Aorta (tissue), 5 donors: ENCODE measurements around the gene SLC24A3. TPM values are rescaled to one million over a fixed set of nuclear protein-coding genes. Genes with fewer than 3 reads are reported as not detected.

Experiments used
- ATAC-seq: fragments of 200-7000 bp; cut with Tn5 transposase; one replicate; pipeline ENCODE4 v1.9.1; 2022; ENCODE audit warnings: moderate library complexity; ENCODE audit not compliant: low FRiP score
- DNase-seq, 2 donors: peaks; one replicate each; pipeline ENCODE4 v3.0.0-alpha.2; 2020
- H3K27ac ChIP-seq, 2 donors: one replicate each; pipeline ENCODE4 v1.5.1; 2013; ENCODE audit warnings: low read length in 2 of 2, mild to moderate bottlenecking in 2 of 2, moderate library complexity in 2 of 2, control low read depth in 1 of 2, inconsistent platforms in 1 of 2, low read depth in 1 of 2
- H3K27me3 ChIP-seq, 2 donors: one replicate each; pipeline ENCODE4 v1.6.1; 2013; ENCODE audit warnings: control low read depth in 1 of 2, low read length in 1 of 2, mild to moderate bottlenecking in 1 of 2, moderate library complexity in 1 of 2; ENCODE audit not compliant: insufficient read depth in 2 of 2, control insufficient read depth in 1 of 2
- H3K36me3 ChIP-seq, 2 donors: one replicate each; pipeline ENCODE4 v1.6.1; 2013; ENCODE audit warnings: control low read depth in 1 of 2, low read length in 1 of 2, mild to moderate bottlenecking in 1 of 2; ENCODE audit not compliant: insufficient read depth in 2 of 2, control insufficient read depth in 1 of 2
- H3K4me1 ChIP-seq, 2 donors: one replicate each; pipeline ENCODE4 v1.6.1; 2013; ENCODE audit warnings: low read length in 2 of 2, control low read depth in 1 of 2, mild to moderate bottlenecking in 1 of 2, moderate library complexity in 1 of 2; ENCODE audit not compliant: insufficient read depth in 2 of 2, control insufficient read depth in 1 of 2
- H3K4me3 ChIP-seq, 2 donors: one replicate each; pipeline ENCODE4 v1.5.1; 2013; ENCODE audit warnings: low read length in 2 of 2, control low read depth in 1 of 2, mild to moderate bottlenecking in 1 of 2
- H3K9me3 ChIP-seq: one replicate; pipeline ENCODE4 v1.6.1; 2013; ENCODE audit warnings: mild to moderate bottlenecking, low read length; ENCODE audit not compliant: control insufficient read depth
- WGBS, 2 donors: extraction: QIAGEN DNeasy Blood & Tissue Kit; methylation state at CpG; one replicate each; pipeline ENCODE4 v1.1.7; 2013; 5-methylcytosine and 5-hydroxymethylcytosine counted together
- intact Hi-C, 2 donors: fragments of 100-400 bp; cut with DNase I; formaldehyde crosslinking; loops; one replicate each; pipeline versions ENCODE4 v1.14.2 to v1.15.0; 2022
- polyA plus RNA-seq, 2 donors: library from polyadenylated mRNA; stranded (reverse); fragments of 200-250 nt; gene quantifications; one replicate each; pipeline ENCODE4 v1.2.3, GENCODE V29; 2013
- total RNA-seq, 2 donors: library from RNA; stranded (reverse); fragmentation: NEBNext Ultra II Directional; extraction: Animal tissue kit (Norgen Biotek cat#: 25700); gene quantifications; one replicate each; pipeline ENCODE4 v1.2.1, GENCODE V29; 2021
- donor health status: healthy with polysubstance abuse.
- donor health status: Bipolar disorder and iron deficiency.
- donor health status: DM: no; HTN: no; CAD: no.
- donor health status: DM: no; HTN: no; CAD: no.
- donor health status: DM: yes; HTN: yes; CAD: no.

Gene SLC24A3
- total and polyA plus RNA-seq, 4 donors: 8.8 to 24.9 (median 19.1) TPM

- Histone ChIP-seq H3K36me3 (no peaks in the 10 kb centered on the region), H3K27ac (no peak overlapping the region), H3K4me1 (no peaks in the 10 kb centered on the region), H3K4me3 (no peak overlapping the region), H3K9me3 (no peaks in the 10 kb centered on the region), H3K27me3 (no peaks in the 10 kb centered on the region)
- WGBS, 2 donors: 90 to 94% methylated on average over 18 of the region's 18 CpGs
- DNase-seq (no peak), ATAC-seq (peak; percentile 19)
- intact Hi-C loops: no loop called here
These were observed 508.5 kb downstream of the SLC24A3 start for GRCh38 chr20:19720991-19721390.

- WGBS, 2 donors: 87 to 91% methylated on average over 4 of the region's 4 CpGs
- no peaks in the 10 kb centered on the region for H3K27me3 ChIP-seq
- no peaks in the 10 kb centered on the region for H3K36me3 ChIP-seq
- H3K27ac ChIP-seq: no peak overlapping the region
- no peaks in the 10 kb centered on the region for H3K4me1 ChIP-seq
- H3K4me3 ChIP-seq: no peak overlapping the region
- ATAC-seq (no peak), DNase-seq (no peak)
- no peaks in the 10 kb centered on the region for H3K9me3 ChIP-seq
- intact Hi-C loops: no loop called here
These were observed 510.6 kb downstream of the SLC24A3 start for GRCh38 chr20:19723051-19723450.

GRCh38 chr20:19723813-19724430, 511.5 kb downstream of the SLC24A3 start:
- ATAC-seq: no peak
- H3K36me3 ChIP-seq: no peaks in the 10 kb centered on the region
- H3K4me3 ChIP-seq: no peak overlapping the region
- H3K27me3 ChIP-seq: no peaks in the 10 kb centered on the region
- no peaks in the 10 kb centered on the region for H3K9me3 ChIP-seq
- intact Hi-C loops: no loop called here
- no peak for DNase-seq
- WGBS, 2 donors: 92 to 93% methylated on average over 11 of the region's 11 CpGs
- H3K4me1 ChIP-seq: no peaks in the 10 kb centered on the region
- no peak overlapping the region for H3K27ac ChIP-seq

DNA sequence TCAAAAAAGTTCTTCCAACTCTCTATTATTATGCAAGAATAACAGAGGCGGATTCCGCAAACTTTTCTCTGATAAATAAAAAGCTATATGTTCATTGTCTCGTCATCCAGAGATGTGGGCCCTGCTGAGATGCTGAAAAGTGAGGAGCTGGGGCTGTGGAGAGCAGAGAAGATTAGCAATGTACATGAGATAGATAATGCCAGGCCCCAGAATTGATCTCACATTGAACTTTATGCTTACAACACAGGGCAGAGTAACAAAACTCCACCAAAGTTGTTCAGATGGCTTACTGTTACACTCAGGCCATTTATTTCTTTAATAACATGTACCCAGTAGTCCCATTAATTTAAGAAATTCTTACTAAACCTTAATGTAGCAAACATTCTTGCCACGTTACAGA, 512.9 kb downstream of the SLC24A3 start:
- H3K36me3 ChIP-seq: no peaks in the 10 kb centered on the region
- WGBS, 2 donors: 88% methylated on average over 4 of the region's 4 CpGs
- DNase-seq: no peak
- intact Hi-C loops: no loop called here
- no peaks in the 10 kb centered on the region for H3K4me1 ChIP-seq
- H3K27me3 ChIP-seq: no peaks in the 10 kb centered on the region
- H3K27ac ChIP-seq: no peak overlapping the region
- no peak for ATAC-seq
- H3K4me3 ChIP-seq: no peak overlapping the region
- H3K9me3 ChIP-seq: no peaks in the 10 kb centered on the region

GRCh38 chr20:19725814-19726525, 513.5 kb downstream of the SLC24A3 start:
- Histone ChIP-seq H3K27ac (no peak overlapping the region), H3K9me3 (no peaks in the 10 kb centered on the region), H3K4me3 (no peak overlapping the region), H3K4me1 (no peaks in the 10 kb centered on the region), H3K36me3 (no peaks in the 10 kb centered on the region), H3K27me3 (no peaks in the 10 kb centered on the region)
- DNase-seq: no peak
- intact Hi-C loops: no loop called here
- no peak for ATAC-seq
- 36 to 50% methylated on average over 1 of the region's 1 CpG for WGBS, 2 donors

- WGBS, 2 donors: 97 to 98% methylated on average over 10 of the region's 10 CpGs
- DNase-seq (no peak), ATAC-seq (no peak)
- Histone ChIP-seq H3K4me1 (no peaks in the 10 kb centered on the region), H3K27me3 (no peaks in the 10 kb centered on the region), H3K36me3 (no peaks in the 10 kb centered on the region), H3K4me3 (no peak overlapping the region), H3K27ac (no peak overlapping the region), H3K9me3 (no peaks in the 10 kb centered on the region)
- intact Hi-C loops: no loop called here
These were observed 514.9 kb downstream of the SLC24A3 start for GRCh38 chr20:19727251-19727847.

DNA sequence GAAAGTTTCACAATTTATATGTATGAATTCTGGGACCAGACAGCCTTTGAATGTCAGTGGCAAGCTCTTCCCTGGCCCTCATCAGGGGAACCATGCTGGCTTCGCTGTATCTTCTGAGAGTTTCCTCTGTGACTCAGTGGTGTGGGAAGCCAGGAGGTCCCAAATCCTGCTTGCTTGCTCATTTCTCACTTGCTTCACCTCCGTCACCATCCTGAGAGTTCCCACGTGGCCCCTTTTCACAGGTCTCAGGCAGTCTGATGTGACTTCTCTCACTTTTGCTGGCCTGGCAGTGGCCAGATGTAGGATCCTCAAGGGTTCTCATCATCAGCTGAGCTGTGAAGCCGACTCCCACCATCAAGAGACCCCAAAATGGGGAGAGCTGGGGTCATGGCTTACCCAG, 517.2 kb downstream of the SLC24A3 start:
- Histone ChIP-seq H3K4me1 (no peaks in the 10 kb centered on the region), H3K27me3 (no peaks in the 10 kb centered on the region), H3K9me3 (no peaks in the 10 kb centered on the region), H3K36me3 (no peaks in the 10 kb centered on the region), H3K27ac (no peak overlapping the region), H3K4me3 (no peak overlapping the region)
- intact Hi-C loops: no loop called here
- no peak for ATAC-seq
- 91 to 94% methylated on average over 4 of the region's 4 CpGs for WGBS, 2 donors
- DNase-seq: no peak

DNA sequence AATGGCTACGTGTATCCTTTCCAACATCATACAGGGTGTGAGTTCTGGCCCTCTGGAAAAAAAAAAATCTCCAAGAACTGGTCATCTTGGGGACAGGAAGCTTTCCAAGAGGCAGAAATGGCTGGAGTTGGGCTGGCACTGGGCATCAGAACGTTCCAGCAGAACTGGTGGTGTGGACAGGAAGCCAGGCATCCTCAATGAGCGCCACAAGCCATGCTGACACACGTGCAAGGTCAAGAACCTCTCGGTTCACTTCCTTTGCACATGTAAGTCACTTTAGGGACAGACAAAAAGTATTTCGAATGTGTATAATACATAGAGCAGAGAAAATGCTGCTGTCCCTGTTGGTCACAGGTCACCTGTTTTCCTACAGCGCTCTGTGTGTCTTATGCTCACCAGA, 518.3 kb downstream of the SLC24A3 start:
- no peaks in the 10 kb centered on the region for H3K27me3 ChIP-seq
- H3K36me3 ChIP-seq: no peaks in the 10 kb centered on the region
- H3K4me1 ChIP-seq: no peaks in the 10 kb centered on the region
- DNase-seq: no peak
- 77% methylated on average over 7 of the region's 7 CpGs for WGBS, 2 donors
- H3K27ac ChIP-seq: no peak overlapping the region
- ATAC-seq: no peak
- intact Hi-C loops: no loop called here
- H3K9me3 ChIP-seq: no peaks in the 10 kb centered on the region
- no peak overlapping the region for H3K4me3 ChIP-seq

- ATAC-seq: no peak
- intact Hi-C loops: no loop called here
These were observed 522.4 kb downstream of the SLC24A3 start for GRCh38 chr20:19734811-19735210.

More at GRCh38 chr20:19734811-19735210, 522.4 kb downstream of the SLC24A3 start:
- WGBS, 2 donors: 85 to 86% methylated on average over 1 of the region's 1 CpG
- Histone ChIP-seq H3K27ac (no peak overlapping the region), H3K4me1 (no peaks in the 10 kb centered on the region), H3K4me3 (no peak overlapping the region), H3K9me3 (no peaks in the 10 kb centered on the region), H3K36me3 (no peaks in the 10 kb centered on the region), H3K27me3 (no peaks in the 10 kb centered on the region)
- DNase-seq: no peak
